IMR-90 (cell line): ENCODE measurements around the gene LRCH3. TPM values are rescaled to one million over a fixed set of nuclear protein-coding genes. Genes with fewer than 3 reads are reported as not detected.

Experiments
- ATAC-seq: fragments of 200-7000 bp; cut with Tn5 transposase; 2 replicates; pipeline ENCODE4 v1.9.1; 2020; ENCODE audit warnings: low read depth, mild to moderate bottlenecking, moderate library complexity
- BruUV-seq: library from RNA; stranded (reverse); fragments of 400-500 nt; replicated peaks from 2 replicates; lab custom pipeline; 2021; lab: Mats Ljungman, UMichigan
- CTCF ChIA-PET: fragments of 300-600 bp; formaldehyde crosslinking; extraction: SDS; loops from one replicate; lab custom pipeline; 2021; ENCODE audit warnings: antibody characterized with exemption; lab: Yijun Ruan, JAX
- POLR2A ChIA-PET: fragments of 300-600 bp; sonication (Branson Sonifier 250); formaldehyde crosslinking; loops from one replicate; lab custom pipeline; 2022; ENCODE audit warnings: antibody characterized with exemption; ENCODE audit not compliant: unreplicated experiment; lab: Charles Lee
- DNase-seq: peaks from one replicate; pipeline ENCODE4 v3.0.0; 2013
- H2AFZ ChIP-seq: replicated peaks from 2 replicates; pipeline ENCODE3; 2013; ENCODE audit warnings: low read length, mild to moderate bottlenecking; ENCODE audit not compliant: poor library complexity
- H2AK5ac ChIP-seq: 2 replicates; pipeline ENCODE4 v1.6.1; 2013; ENCODE audit warnings: low read depth, low read length, inconsistent platforms
- H2AK9ac ChIP-seq: replicated peaks from 2 replicates; pipeline ENCODE3; 2013; ENCODE audit warnings: mild to moderate bottlenecking, low read depth, low read length, moderate library complexity; ENCODE audit not compliant: poor library complexity
- H2BK120ac ChIP-seq: 2 replicates; pipeline ENCODE4 v1.6.1; 2013; ENCODE audit warnings: low read depth, low read length, inconsistent platforms
- H2BK15ac ChIP-seq: 3 replicates; pipeline ENCODE4 v1.6.1; 2013; ENCODE audit warnings: low read depth, low read length, inconsistent platforms
- H2BK20ac ChIP-seq: 2 replicates; pipeline ENCODE4 v1.6.1; 2013; ENCODE audit warnings: low read depth, mild to moderate bottlenecking, inconsistent platforms, low read length, moderate library complexity
- H2BK5ac ChIP-seq: 2 replicates; pipeline ENCODE4 v1.6.1; 2013; ENCODE audit warnings: mild to moderate bottlenecking, low read depth, low read length, inconsistent platforms; ENCODE audit not compliant: poor library complexity, severe bottlenecking
- H3K14ac ChIP-seq: replicated peaks from 2 replicates; pipeline ENCODE4 v1.6.1; 2013; ENCODE audit warnings: low read depth, low read length, inconsistent platforms
- H3K18ac ChIP-seq: 2 replicates; pipeline ENCODE4 v1.6.1; 2013; ENCODE audit warnings: low read depth, low read length, control low read depth
- H3K23ac ChIP-seq: 2 replicates; pipeline ENCODE4 v1.6.1; 2013; ENCODE audit warnings: low read depth, low read length, inconsistent platforms
- H3K27ac ChIP-seq: 2 replicates; pipeline ENCODE4 v1.5.1; 2013; ENCODE audit warnings: mild to moderate bottlenecking, control low read depth, low read length; ENCODE audit not compliant: insufficient read depth
- H3K27me3 ChIP-seq: 2 replicates; pipeline ENCODE4 v1.6.1; 2013; ENCODE audit warnings: low read length; ENCODE audit not compliant: control insufficient read depth, insufficient read depth
- H3K36me3 ChIP-seq: 2 replicates; pipeline ENCODE4 v1.6.1; 2013; ENCODE audit warnings: low read length, mixed read lengths; ENCODE audit not compliant: control insufficient read depth, insufficient read depth
- H3K4ac ChIP-seq: 2 replicates; pipeline ENCODE4 v1.6.1; 2013; ENCODE audit warnings: low read depth, low read length, inconsistent platforms
- H3K4me1 ChIP-seq: 2 replicates; pipeline ENCODE4 v1.6.1; 2013; ENCODE audit warnings: low read length, mixed read lengths; ENCODE audit not compliant: control insufficient read depth, insufficient read depth
- H3K4me2 ChIP-seq: 2 replicates; pipeline ENCODE4 v1.6.1; 2013; ENCODE audit warnings: low read depth, mild to moderate bottlenecking, control low read depth, low read length, moderate library complexity
- H3K4me3 ChIP-seq: 2 replicates; pipeline ENCODE4 v1.5.1; 2013; ENCODE audit warnings: low read depth, mild to moderate bottlenecking, control low read depth, low read length, moderate library complexity; ENCODE audit not compliant: insufficient read depth
- H3K56ac ChIP-seq: 2 replicates; pipeline ENCODE4 v1.6.1; 2013; ENCODE audit warnings: low read length, inconsistent platforms; ENCODE audit not compliant: insufficient read depth; ENCODE audit errors: extremely low read depth
- H3K79me1 ChIP-seq, 2 experiments: 2 replicates each; pipeline ENCODE4 v1.6.1; 2013; ENCODE audit warnings: low read length in 2 of 2, inconsistent platforms in 1 of 2, low read depth in 1 of 2
- H3K9ac ChIP-seq: 2 replicates; pipeline ENCODE4 v1.6.1; 2013; ENCODE audit warnings: low read depth, low read length, control low read depth
- H3K9me1 ChIP-seq: 2 replicates; pipeline ENCODE4 v1.6.1; 2013; ENCODE audit warnings: low read length, inconsistent platforms; ENCODE audit not compliant: insufficient read depth
- H3K9me3 ChIP-seq: 2 replicates; pipeline ENCODE4 v1.6.1; 2013; ENCODE audit warnings: low read length; ENCODE audit not compliant: control insufficient read depth, insufficient read depth
- H4K20me1 ChIP-seq: 2 replicates; pipeline ENCODE4 v1.6.1; 2013; ENCODE audit warnings: low read length, inconsistent platforms; ENCODE audit not compliant: insufficient read depth
- H4K5ac ChIP-seq: 2 replicates; pipeline ENCODE4 v1.6.1; 2013; ENCODE audit warnings: mild to moderate bottlenecking, low read depth, low read length, control low read depth
- H4K8ac ChIP-seq, 2 experiments: 2 replicates each; pipeline ENCODE4 v1.6.1; 2013; ENCODE audit warnings: low read depth in 2 of 2, low read length in 2 of 2, control low read depth in 1 of 2, inconsistent platforms in 1 of 2
- H4K91ac ChIP-seq: 2 replicates; pipeline ENCODE4 v1.6.1; 2013; ENCODE audit warnings: low read depth, low read length, inconsistent platforms; ENCODE audit not compliant: insufficient read depth
- CEBPB ChIP-seq: IDR thresholded peaks from 2 replicates; pipeline ENCODE4 v1.6.1; 2012; ENCODE audit warnings: low read depth, low read length, improper control_type of control experiment
- CHD1 ChIP-seq: IDR thresholded peaks from 2 replicates; pipeline ENCODE4 v1.6.1; 2012; ENCODE audit warnings: low read depth, low read length, improper control_type of control experiment
- WGBS, 2 experiments: methylation state at CpG; one replicate each; pipeline versions ENCODE4 v1.1.5 to v1.1.7; 2013; ENCODE audit warnings: missing lambda C conversion rate in 2 of 2; ENCODE audit not compliant: insufficient read length in 1 of 2; ENCODE audit errors: extremely low coverage in 2 of 2; 5-methylcytosine and 5-hydroxymethylcytosine counted together
- dilution Hi-C: fragments of 300-500 bp; cut with HindIII; formaldehyde crosslinking; loops from one replicate; pipeline ENCODE4 v1.14.3; 2018; ENCODE audit warnings: low sequenced_read_pairs; ENCODE audit not compliant: unreplicated experiment
- in situ Hi-C: fragments of 300-500 bp; cut with MboI; formaldehyde crosslinking; loops from 3 replicates; pipeline ENCODE4 v1.14.3; 2019; ENCODE audit warnings: low sequenced_read_pairs, inconsistent platforms, mixed read lengths
- intact Hi-C: fragments of 100-400 bp; cut with micrococcal nuclease; formaldehyde crosslinking; loops from 2 replicates; pipeline ENCODE4 v1.10.0; 2022
- polyA plus RNA-seq, 3 experiments: library from polyadenylated mRNA; depleted of rRNA; stranded (reverse); fragments of >200 nt; gene quantifications; 2 replicates each; pipeline ENCODE4 v1.2.3, GENCODE V29; 2012; ENCODE audit warnings: low replicate concordance in 1 of 3
- total RNA-seq: library from RNA; depleted of rRNA; stranded (reverse); fragments of >200 nt; gene quantifications from 2 replicates; pipeline ENCODE4 v1.2.3, GENCODE V29; 2012

The LRCH3 gene
- total and polyA plus RNA-seq, 2 of the 4 experiments (the other 2 are of a cell fraction) = 28.5 to 40.5 TPM

DNA sequence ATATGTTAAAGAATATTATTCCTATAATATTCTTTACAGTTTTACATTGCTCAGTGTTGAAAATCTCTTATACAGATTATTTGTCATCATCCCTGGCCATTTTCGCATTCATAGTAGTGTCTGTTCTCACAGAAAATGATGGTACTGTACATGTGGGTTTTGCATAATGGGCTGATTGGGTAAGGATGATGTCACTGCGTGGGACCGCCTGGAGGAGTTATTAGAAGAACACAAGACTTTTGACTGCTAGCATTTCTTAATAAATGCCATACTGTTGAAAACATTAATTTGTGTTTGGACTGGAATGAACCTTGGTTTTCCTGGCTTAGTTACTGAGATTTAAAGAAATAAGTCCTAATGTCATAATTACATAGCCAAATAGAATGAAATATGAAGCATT, 20.3 kb downstream of the LRCH3 start:
- Histone ChIP-seq H3K79me1 (peaks cover 19 to 56% of the 10 kb centered on the region in 2 experiments), H3K4me2 (no peak overlapping the region), H2BK120ac (no peak overlapping the region), H3K9ac (no peak overlapping the region), H2AFZ (no peak overlapping the region), H2BK5ac (no peak overlapping the region), H3K27ac (no peak overlapping the region), H3K4me3 (no peak overlapping the region), H2AK5ac (no peak overlapping the region), H3K4me1 (peaks cover 19% of the 10 kb centered on the region), H3K14ac (no peak overlapping the region), H3K23ac (no peak overlapping the region), H4K5ac (no peak overlapping the region), H3K4ac (no peak overlapping the region), H4K20me1 (peaks cover 52% of the 10 kb centered on the region), H3K27me3 (no peaks in the 10 kb centered on the region), H2AK9ac (no peak overlapping the region), H3K56ac (no peak overlapping the region), H2BK15ac (no peak overlapping the region), H3K9me1 (peaks cover 8% of the 10 kb centered on the region), H4K8ac (no peak overlapping the region), H3K9me3 (no peaks in the 10 kb centered on the region), H3K18ac (no peak overlapping the region), H4K91ac (no peak overlapping the region), H2BK20ac (no peak overlapping the region), H3K36me3 (no peaks in the 10 kb centered on the region)
- ChIA-PET POLR2A (no interaction called here), CTCF (no interaction called here)
- TF ChIP-seq CHD1 (no peak), CEBPB (peak; percentile 90)
- dilution Hi-C loops = no loop called here
- DNase-seq (peak; percentile 94), ATAC-seq (peak; percentile 52)
- intact Hi-C loops = no loop called here
- BruUV-seq = no TSS peak
- in situ Hi-C loops = no loop called here
- WGBS, 2 experiments = no CpG with 5 or more reads among the region's 3 CpGs
